ENCODE measurements around the gene TTC32. TPM values are rescaled to one million over a fixed set of nuclear protein-coding genes. Genes with fewer than 3 reads are reported as not detected.

Gene TTC32
- total and polyA plus RNA-seq, 2 of the 4 experiments (the other 2 are of a cell fraction): 1.1 to 3.9 TPM

DNA sequence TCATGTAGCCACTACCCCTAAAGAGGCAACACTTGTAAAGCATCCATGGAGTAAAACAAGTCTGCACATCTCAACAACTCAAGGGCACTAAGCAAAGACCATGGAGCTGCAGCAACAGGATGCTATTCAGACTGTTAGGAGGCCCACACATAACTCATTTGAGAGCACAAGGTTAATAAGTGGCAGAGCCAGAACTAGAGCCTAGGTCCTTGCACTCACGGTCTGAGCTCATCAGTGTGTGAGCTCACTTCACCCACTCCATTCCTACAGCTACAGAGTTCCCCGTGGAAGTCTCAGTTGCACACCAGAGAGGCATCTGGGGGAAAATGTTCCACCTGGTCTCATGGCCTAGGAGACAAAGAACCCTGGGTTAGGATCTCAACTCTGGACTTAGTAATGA is 35.0 kb downstream of the TTC32 start:
- ChIA-PET CTCF (interaction anchor here (0.9 kb wide), 1 partner anchor 9 kb away, joined by 3 read pairs; no protein-coding TSS in a partner anchor), POLR2A (ENCODE audit: unreplicated experiment) (no interaction called here)
- no peak overlapping the region for H4K5ac ChIP-seq (ENCODE audit: low read depth, low read length)
- intact Hi-C loops (cut with micrococcal nuclease): loop anchor here (10.0 kb wide), 2 partner anchors 228 to 982 kb away; no protein-coding TSS in a partner anchor
- H3K36me3 ChIP-seq (ENCODE audit: control insufficient read depth, insufficient read depth, low read length): no peaks in the 10 kb centered on the region
- dilution Hi-C loops (cut with HindIII; ENCODE audit: low sequenced_read_pairs, unreplicated experiment): no loop called here
- DNase-seq: no peak
- no peaks in the 10 kb centered on the region for H4K20me1 ChIP-seq (ENCODE audit: insufficient read depth, low read length)
- no TSS peak for BruUV-seq (replicated peaks)
- no peak overlapping the region for H2AK5ac ChIP-seq (ENCODE audit: low read depth, low read length)
- peaks cover 26% of the 10 kb centered on the region for H3K27me3 ChIP-seq (ENCODE audit: control insufficient read depth, insufficient read depth, low read length)
- H3K9me1 ChIP-seq (ENCODE audit: insufficient read depth, low read length): no peaks in the 10 kb centered on the region; the same call in 1 of the 2 replicates
- no peak overlapping the region for H3K4me2 ChIP-seq (ENCODE audit: low read depth, low read length)
- no peak for TF ChIP-seq CEBPB (IDR thresholded peaks at IDR 0.05; ENCODE audit: low read depth, low read length)
- TF ChIP-seq CHD1 (IDR thresholded peaks at IDR 0.05; ENCODE audit: low read depth, low read length): no peak
- no peak for TF ChIP-seq MAZ (IDR thresholded peaks at IDR 0.05; ENCODE audit: borderline replicate concordance, low read depth, low read length)
- TF ChIP-seq MAFK (IDR thresholded peaks at IDR 0.05; ENCODE audit: low read depth, low read length): no peak
- TF ChIP-seq, protein P1, sequence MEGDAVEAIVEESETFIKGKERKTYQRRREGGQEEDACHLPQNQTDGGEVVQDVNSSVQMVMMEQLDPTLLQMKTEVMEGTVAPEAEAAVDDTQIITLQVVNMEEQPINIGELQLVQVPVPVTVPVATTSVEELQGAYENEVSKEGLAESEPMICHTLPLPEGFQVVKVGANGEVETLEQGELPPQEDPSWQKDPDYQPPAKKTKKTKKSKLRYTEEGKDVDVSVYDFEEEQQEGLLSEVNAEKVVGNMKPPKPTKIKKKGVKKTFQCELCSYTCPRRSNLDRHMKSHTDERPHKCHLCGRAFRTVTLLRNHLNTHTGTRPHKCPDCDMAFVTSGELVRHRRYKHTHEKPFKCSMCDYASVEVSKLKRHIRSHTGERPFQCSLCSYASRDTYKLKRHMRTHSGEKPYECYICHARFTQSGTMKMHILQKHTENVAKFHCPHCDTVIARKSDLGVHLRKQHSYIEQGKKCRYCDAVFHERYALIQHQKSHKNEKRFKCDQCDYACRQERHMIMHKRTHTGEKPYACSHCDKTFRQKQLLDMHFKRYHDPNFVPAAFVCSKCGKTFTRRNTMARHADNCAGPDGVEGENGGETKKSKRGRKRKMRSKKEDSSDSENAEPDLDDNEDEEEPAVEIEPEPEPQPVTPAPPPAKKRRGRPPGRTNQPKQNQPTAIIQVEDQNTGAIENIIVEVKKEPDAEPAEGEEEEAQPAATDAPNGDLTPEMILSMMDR (conservative IDR thresholded peaks at IDR 0.05; ENCODE audit: low read depth, low read length): no peak
- no peak overlapping the region for H3K27ac ChIP-seq (ENCODE audit: insufficient read depth, low read length)
- no peak overlapping the region for H3K9ac ChIP-seq (ENCODE audit: low read depth, low read length)
- WGBS, 2 experiments (ENCODE audit: extremely low coverage in 2 of 2, insufficient read length in 1 of 2): 100% methylated on average over 2 of the region's 2 CpGs; no CpG with 5 or more reads in 1 of the 2 experiments
- H4K91ac ChIP-seq (ENCODE audit: insufficient read depth, low read depth, low read length): no peak overlapping the region
- no peak overlapping the region for H4K8ac ChIP-seq (ENCODE audit: low read depth in 2 of 2, low read length in 2 of 2)
- no peak overlapping the region for H3K4me3 ChIP-seq (ENCODE audit: insufficient read depth, low read depth, low read length)
- H3K79me1 ChIP-seq (ENCODE audit: low read depth in 1 of 2, low read length in 2 of 2): no peaks in the 10 kb centered on the region
- no peak overlapping the region for H3K23ac ChIP-seq (ENCODE audit: low read depth, low read length)
- H2BK20ac ChIP-seq (ENCODE audit: low read depth, low read length): no peak overlapping the region
- H2BK15ac ChIP-seq (ENCODE audit: low read depth, low read length): no peak overlapping the region
- no peak overlapping the region for H2AK9ac ChIP-seq (replicated peaks; ENCODE audit: low read depth, low read length, poor library complexity)
- no peak overlapping the region for H3K18ac ChIP-seq (ENCODE audit: low read depth, low read length)
- H3K4me1 ChIP-seq (ENCODE audit: control insufficient read depth, insufficient read depth, low read length): peaks cover 9% of the 10 kb centered on the region; the same call in 1 of the 2 replicates
- in situ Hi-C loops (cut with MboI; ENCODE audit: low sequenced_read_pairs): loop anchor here (10.0 kb wide), 1 partner anchor 1122 kb away; no protein-coding TSS in a partner anchor
- H2BK120ac ChIP-seq (ENCODE audit: low read depth, low read length): no peak overlapping the region
- H2BK5ac ChIP-seq (ENCODE audit: low read depth, low read length, poor library complexity, severe bottlenecking): no peak overlapping the region
- no peak overlapping the region for H3K4ac ChIP-seq (ENCODE audit: low read depth, low read length)
- no peak overlapping the region for H3K14ac ChIP-seq (replicated peaks; ENCODE audit: low read depth, low read length)
- no peak overlapping the region for H3K56ac ChIP-seq (ENCODE audit: extremely low read depth, insufficient read depth, low read length)
- H2AFZ ChIP-seq (replicated peaks; ENCODE audit: low read length, poor library complexity): no peak overlapping the region
- no peaks in the 10 kb centered on the region for H3K9me3 ChIP-seq (ENCODE audit: control insufficient read depth, insufficient read depth, low read length)
- no peak for ATAC-seq (ENCODE audit: low read depth)

Measured in IMR-90 (cell line).